ENCODE data around the gene ARHGAP10.

ARHGAP10 gene

GRCh38 chr4:148095346-148095923, 363.5 kb downstream of the ARHGAP10 start:
- no peak for DNase-seq (ENCODE audit: low spot score)

GRCh38 chr4:148097801-148098200, 365.9 kb downstream of the ARHGAP10 start:
- no peak for DNase-seq (ENCODE audit: low spot score)

GRCh38 chr4:148101235-148101634, 369.3 kb downstream of the ARHGAP10 start:
- DNase-seq (ENCODE audit: low spot score): no peak

- DNase-seq (ENCODE audit: low spot score): no peak
Measured at GRCh38 chr4:148101790-148102189, 369.9 kb downstream of the ARHGAP10 start.

GRCh38 chr4:148103597-148104355, 371.9 kb downstream of the ARHGAP10 start:
- no peak for DNase-seq (ENCODE audit: low spot score)

- no peak for DNase-seq (ENCODE audit: low spot score)
Measured at GRCh38 chr4:148108766-148109165, 376.9 kb downstream of the ARHGAP10 start.

- no peak for DNase-seq (ENCODE audit: low spot score)
Measured at GRCh38 chr4:148109216-148109615, 377.3 kb downstream of the ARHGAP10 start.

GRCh38 chr4:148110169-148110568, 378.3 kb downstream of the ARHGAP10 start:
- DNase-seq (ENCODE audit: low spot score): no peak

- no peak for DNase-seq (ENCODE audit: low spot score)
Measured at GRCh38 chr4:148112231-148112982, 380.5 kb downstream of the ARHGAP10 start.

- DNase-seq (ENCODE audit: low spot score): no peak
Measured at GRCh38 chr4:148114436-148114835, 382.5 kb downstream of the ARHGAP10 start.

- DNase-seq (ENCODE audit: low spot score): no peak
Measured at GRCh38 chr4:148116264-148116663, 384.4 kb downstream of the ARHGAP10 start.

- no peak for DNase-seq (ENCODE audit: low spot score)
Measured at GRCh38 chr4:148116969-148117368, 385.1 kb downstream of the ARHGAP10 start.

- DNase-seq (ENCODE audit: low spot score): no peak
Measured at GRCh38 chr4:148118179-148118578, 386.3 kb downstream of the ARHGAP10 start.

GRCh38 chr4:148118633-148119032, 386.7 kb downstream of the ARHGAP10 start:
- DNase-seq (ENCODE audit: low spot score): no peak

GRCh38 chr4:148120216-148120615, 388.3 kb downstream of the ARHGAP10 start:
- DNase-seq (ENCODE audit: low spot score): no peak

Data from activated CD4-positive, alpha-beta T cell treated with anti-CD3 and anti-CD28 coated beads, Interleukin-2, Interleukin-4, amounts not matched to agents 100 ng/mL and 50 ng/mL, durations not matched to agents 16 hours and 8 hours (primary cell).